Stimulated activated CD8-positive, alpha-beta memory T cell treated with anti-CD3 and anti-CD28 coated beads, Interleukin-7, amount 100 ng/mL, for 1 hour (primary cell): ENCODE data around the gene S100PBP.

Experiments used
- DNase-seq, 2 donors: peaks; one replicate each; pipeline ENCODE4 v3.0.0-alpha.2; 2020; ENCODE audit warnings: low read depth in 2 of 2

The S100PBP gene

DNA sequence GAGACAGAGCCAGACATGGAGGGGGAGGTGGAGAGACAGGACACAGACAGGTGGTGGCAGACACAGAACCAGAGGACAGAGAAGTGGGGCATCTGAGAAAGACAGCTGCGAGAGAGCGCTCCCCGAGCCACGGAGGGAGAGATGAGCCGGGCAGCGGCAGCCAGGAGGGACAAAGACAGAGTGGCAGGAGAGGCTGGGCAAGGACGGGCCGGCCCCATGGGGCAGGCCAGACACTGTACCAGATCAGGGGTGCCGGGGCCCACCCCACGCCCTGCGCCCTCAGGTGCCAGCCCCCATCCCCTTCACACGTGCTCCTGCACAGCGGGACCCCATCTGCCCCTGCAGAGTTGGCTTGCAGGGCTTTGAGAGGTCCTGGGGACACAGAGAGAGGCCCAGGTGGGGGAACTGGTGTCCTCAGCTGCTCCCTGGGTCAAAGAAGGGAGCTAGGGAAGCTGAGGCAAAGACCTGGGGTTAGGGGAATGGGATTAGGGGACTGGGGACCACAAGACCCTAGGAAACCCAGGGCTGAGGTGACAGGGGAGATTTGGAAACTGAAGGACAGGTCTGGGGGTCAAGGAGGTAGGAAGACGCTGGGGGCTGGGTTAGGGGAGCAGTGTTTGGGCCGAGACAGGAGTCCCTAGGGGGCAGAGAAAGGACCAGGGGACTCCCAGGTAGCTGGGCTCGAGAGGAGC lies 52.6 kb downstream of the S100PBP start:
- DNase-seq: no peak

DNA sequence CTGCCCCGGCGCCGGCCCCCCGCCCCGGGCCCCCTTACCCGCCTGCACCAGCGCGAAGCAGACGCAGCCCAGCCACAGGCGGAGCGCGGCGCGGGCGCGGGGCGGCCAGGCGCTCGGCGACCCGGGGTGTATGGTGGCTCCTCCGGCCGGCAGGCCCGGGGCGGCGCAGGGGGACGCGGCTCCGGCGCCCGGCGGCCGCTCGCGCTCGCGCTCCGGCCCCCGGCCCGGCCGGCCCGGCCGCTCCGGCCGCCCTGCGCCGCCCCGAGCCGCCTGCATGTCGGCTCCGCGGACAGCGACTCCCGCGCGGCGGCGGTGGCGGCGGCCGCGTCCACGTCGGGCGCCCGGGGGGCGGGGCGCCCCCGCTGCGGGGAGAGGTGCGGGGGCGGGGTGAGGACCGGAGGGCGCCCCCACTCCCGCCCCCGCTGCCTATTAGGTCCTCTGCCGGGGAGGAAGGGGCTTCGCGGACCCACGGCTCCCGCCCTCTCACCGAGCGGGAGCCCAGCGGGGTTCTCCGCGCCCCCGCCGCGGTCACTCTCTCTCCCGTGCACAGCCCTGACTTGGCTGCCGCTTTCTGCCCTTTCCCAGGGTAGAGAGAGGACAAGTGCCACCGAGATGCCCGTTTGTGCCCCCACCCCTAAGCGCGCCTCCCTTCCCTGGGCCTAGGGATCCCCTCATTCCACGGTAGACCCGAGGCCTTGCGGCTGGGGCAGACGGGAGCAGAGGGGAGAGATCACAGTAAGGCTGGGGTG lies 53.3 kb downstream of the S100PBP start, which contains the start of gene FNDC5:
FNDC5 (minus strand) TSS at position 298 of the 749 bp plus-strand sequence.
- DNase-seq: no peak

DNA sequence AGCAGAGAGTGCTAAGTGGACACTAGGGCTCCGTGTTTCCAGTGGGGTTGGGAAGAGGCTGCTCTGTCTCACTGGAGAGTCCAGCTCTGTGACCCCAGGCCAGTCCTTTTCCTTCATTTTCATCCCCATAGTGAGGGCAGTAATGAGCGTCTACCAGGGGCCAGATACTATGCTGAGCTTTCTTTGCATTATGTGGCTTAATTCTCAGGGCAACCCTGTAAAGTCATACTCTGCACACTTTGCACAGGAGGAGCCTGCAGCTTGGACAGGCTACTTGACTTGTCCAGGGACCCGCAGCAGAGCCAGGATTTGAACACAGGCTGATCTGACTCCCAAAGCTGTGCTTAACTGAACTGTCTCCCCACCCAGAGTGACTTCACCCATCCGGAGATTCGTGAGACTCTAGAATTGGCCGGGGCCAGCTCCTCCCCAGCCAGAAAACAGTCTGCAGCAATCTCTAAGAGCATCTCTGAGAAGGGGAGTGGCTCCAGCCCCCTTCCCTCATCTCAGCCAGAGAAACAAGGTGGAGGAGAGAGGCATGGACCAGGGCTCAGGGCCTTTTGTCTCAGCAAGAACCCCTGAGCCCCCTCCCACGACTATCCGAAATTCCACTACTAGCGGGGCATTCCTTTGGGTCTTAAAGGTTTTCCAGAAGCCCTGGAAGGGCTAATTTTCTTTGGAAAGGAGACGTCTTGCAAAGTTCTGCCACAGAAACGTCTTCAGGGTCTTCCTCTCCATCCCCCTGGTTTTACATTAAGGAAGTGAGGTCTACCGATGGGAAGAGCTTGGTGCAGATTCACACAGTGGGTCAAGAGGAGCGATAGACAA lies 54.1 kb downstream of the S100PBP start:
- DNase-seq: no peak

DNA sequence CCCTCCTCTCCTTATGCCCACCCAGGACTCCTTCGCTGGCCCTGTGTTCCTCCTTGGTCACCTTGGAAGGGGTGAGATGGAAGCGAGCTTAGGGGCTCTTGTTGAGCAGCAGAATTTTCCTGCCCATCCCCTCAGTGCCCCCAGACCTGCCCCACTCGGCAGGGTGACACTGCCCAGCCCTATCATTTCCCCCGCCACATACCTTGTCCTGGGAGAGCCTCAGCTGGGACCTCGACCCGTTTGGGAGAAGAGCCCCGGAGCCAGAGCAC lies 54.7 kb downstream of the S100PBP start:
- DNase-seq: no peak

DNA sequence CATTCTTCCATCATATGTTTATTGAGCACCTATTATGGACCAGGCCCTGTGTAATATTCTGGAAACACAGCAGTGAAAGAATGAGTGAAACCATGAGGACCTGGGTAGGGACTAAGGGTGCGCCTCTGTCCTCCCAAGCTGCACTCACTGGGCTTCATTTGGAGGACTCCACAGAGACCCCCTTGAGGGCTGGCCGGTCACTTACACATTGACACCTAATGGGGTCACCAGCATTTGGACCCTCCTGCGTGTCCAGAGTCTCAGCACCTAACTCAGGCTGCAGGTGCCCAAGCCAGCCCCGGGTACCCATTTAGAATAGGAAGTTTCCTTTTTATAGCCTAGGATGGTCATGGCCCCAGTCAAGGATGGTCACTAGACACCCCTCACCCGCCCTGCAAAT lies 56.0 kb downstream of the S100PBP start:
- DNase-seq: no peak

DNA sequence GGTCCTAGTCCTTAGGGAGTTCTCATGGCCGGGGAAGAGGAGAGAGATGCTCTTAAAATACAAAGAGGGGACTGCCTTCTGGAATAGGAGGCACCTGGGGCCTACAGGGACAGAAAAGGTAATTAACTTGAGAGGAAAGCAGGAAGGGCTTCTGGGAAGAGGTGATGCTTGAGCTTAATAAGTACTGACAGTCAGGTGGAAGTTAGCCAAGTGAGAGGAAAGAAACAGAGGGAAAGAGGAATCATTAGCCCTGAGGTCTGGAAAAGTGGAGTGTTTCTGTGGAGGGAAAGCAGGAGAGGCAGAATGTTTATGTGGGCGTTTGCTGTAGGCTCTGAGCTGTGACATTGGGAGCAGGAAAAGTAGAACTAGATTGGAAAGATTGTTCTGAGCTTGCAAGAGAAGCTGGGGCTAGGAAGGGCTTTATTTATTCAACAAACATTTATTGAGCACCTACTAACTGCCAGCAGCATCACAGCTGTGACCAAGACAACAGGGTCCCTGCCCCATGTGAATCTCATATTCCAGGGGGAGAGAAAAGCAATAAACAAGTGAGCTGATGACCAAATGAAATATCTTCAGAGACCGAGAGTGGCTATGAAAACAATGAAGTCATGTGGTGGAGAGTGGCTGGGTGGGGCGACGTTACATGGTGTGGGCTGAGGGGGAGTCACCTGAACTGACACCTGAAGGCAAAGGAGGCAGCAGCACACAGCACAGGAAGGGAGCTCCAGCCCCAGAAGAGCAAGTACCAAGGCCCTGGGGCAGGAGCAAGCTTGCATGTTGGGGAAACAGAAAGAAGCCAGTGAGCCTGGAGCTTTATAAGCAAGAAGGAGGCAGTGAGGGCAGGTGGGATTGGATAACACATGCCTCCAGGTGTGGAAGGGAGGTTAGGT lies 57.7 kb downstream of the S100PBP start:
- DNase-seq: no peak

DNA sequence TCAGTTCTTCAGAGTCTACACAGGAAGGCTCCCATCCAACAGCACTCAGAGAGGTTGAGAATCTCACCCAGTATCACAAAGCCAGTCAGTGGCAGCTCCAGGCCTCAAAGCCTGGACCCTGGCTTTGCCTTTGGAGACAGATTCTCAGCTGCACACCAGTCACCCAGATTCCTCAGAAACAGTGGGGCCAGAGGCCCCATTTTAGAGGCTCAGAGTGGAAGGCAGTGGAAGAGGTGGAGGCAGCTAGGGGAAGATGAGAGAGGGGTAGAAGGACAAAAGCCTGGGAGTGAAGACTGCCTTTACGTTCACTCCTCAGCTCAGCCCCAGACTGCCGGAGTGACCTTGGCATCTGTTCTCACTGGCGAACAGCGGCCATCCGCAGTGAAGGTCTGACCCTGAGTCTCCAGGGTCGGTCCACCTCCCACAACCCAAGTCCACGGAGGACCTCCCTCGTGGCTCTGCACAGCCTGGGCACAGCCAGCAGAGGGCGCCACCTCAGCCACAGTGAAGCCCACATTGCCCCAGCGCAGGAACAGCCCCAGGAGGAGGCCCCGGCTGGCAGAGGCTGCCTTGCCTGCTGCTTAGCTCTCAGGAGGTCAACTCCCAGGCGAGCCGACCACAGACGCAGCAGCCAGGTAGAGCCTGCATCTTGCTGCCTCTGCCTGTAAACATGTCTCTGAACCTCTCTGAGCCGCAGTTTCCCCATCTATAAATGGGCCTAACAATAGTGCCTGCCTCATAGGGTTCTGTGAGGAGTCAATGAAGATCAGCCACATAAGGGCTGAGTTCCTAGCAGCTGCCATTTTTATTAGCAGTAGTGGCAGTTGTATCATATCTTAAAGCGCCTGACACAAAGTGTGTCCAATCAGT lies 59.1 kb downstream of the S100PBP start:
- peak in 1 of 2 donors; percentile 20 for DNase-seq

DNA sequence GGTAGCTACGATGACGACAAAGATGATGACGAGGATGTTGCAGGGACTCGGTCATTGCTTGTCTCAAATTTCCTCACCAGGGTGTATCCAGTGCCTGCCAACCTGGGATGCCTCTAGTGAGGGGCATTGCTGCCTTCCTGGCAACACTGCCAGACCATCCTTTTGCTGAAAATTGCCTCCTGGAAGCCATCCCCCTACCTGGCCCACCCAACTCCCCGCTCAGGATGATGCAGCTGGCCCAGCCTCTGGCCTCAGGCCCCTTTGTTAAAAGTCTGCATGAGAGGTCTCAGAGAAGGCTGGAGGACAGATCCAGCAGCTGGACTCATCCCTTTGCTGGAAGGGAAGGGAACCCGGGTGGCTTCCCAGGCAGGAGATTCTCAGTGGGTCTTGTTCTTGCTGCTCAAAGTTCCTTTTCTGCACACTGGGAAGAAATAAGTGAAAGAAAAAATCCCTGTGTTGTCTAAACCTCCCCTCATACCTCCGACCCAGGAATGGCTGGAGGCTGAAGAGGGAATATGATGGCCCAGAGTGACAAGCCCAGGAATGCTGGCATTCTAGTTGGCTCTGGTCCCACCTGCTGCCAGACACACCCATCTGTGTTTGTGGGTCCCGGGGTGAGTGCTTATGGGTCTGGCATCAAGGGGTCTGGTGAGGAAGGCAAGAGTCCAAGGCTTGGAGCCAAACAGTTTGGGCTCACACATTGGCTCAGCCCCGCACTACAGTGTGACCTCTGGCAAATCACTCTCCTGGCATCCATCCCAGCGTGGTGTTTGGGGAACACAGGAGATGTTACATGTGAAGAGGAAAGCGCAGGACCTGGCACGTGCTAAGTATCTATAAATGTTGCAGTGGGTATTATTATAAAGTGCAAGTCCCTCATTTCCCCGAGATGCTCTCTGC lies 60.0 kb downstream of the S100PBP start:
- DNase-seq: no peak

DNA sequence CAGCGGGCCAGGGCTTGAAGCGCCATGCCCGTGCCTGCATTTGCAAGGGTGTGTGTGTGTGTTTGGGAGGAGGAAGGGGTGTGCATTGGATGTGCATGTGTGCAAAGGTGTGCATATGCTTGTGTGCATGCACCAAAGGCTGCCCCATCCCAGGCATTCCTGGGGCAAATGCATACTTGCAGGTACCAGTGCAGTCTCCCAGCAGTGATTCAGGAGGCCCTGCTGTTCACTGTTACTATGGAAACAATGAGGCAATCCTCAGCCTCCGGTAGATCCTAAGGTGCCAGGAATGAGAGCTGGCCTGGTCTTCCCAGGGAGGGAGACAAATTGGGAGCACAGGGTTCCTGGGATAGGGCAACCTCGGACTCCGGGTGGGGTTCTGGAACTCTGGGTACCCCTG lies 60.7 kb downstream of the S100PBP start:
- no peak for DNase-seq

DNA sequence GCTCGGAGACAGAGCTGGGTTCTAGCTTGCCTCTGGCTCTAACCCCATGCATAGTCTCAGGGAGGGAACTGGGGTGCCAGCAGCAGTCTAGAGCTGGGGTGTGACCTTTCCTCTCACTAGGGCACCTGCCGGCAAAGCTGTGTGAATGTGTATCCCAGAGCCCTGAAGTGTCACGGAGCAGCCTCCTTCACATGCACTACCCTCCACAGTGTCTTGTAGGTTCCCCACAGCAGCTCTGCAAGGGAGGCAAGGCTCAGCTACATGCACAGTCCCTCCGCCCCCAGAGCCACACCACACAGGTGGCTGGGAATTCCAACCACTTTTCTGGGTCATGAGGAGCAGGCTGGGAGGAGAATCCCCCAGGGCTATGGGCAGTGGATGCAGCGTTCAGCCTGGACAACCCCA lies 61.2 kb downstream of the S100PBP start:
- DNase-seq: no peak

DNA sequence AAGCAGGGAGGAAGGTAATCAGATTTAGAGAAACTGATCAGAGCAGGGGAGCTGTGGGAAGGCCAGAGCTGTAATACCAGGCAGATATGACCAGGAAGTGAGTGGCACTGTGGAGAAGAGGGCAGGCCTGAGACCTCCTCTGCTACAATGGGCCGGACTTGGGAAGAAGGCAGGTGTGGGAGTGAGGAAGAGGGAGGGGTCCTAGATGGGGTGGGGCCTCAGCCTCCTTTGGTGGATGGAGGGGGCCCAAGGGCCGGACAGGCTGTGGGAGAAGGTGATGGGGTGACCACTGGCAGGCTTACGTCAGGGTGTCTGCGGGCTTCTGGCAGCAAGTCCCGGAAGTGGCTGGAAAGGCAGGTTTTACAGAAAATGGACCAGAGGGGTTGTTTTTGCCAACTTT lies 63.8 kb downstream of the S100PBP start:
- no peak for DNase-seq

DNA sequence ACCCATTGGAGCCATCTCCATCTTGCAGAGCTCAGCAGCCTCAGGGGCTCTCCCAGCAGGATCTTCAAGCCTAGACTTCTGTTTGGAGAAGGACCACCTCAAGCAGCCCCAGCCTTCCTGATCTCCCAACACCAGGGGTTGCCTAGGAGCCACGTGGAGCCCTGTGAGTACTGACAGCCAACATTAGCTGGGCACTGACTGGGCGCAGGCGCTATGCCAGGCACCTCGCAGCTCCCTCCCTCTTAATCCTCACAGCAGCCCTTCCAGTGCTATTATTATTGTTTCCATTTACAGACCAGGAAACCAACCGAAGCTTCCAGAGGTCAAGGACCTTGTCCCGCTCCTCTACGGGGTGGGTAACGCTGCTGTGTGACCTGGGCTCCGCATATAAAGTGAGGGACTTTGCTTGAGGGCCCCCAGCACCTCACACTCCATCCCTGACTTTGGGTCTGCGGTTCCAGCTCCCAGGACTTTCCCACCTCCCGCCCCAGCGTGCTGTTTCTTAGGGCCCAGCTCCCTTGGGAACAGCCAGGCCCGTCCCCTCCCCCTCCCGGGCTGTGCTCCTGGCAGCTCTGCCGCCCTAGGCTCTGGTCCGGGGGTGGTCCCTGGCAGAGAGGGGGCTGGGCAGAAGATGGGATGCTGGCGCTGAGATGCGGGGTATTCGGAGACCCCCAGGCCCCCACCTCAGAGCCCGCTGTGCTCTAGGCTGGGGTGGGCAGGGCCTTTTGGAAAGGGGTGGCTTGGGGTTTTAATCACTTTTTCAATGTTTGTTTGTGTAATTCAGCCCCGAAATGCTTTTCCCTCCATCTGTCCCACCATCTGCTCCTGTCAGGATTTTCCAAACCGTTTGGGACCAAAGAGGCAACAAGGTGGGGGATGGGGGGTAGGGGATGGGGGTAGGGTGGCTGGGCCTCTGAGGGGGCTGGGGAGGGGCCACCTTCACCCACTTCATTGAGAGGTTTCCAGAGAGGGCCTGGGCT lies 64.7 kb downstream of the S100PBP start:
- DNase-seq: no peak

DNA sequence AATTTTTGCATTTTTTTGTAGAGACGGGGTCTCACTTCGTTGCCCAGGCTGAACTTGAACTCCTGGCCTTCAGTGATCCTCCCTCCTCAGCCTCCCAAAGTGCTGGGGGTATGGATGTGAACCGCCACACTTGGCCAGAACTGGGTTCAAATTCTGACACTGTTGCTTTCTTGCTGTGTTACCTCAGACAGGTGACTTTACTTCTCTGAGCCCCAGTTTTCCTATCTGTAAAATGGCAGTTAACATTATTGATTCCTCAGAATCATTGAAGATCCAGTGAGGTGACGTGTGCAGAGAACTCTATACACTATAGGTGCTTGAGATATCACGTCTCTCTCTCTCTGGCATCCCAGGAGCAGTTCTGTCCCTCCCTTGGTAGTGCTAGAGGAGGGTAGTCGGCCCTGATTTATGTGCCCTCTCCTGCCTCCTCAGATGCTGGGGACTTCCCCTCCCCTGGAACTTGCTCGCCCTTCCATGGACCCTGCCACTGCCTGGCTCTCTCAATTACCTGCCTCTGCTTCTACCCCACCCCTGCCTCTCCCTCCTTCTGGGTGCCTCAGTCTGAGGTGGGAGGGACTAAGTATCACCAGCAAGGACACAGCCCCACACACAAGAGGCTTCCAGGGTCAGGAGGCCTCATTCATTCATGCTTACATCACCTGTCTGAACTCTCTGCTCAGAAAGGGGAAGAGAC lies 66.0 kb downstream of the S100PBP start:
- DNase-seq: no peak

DNA sequence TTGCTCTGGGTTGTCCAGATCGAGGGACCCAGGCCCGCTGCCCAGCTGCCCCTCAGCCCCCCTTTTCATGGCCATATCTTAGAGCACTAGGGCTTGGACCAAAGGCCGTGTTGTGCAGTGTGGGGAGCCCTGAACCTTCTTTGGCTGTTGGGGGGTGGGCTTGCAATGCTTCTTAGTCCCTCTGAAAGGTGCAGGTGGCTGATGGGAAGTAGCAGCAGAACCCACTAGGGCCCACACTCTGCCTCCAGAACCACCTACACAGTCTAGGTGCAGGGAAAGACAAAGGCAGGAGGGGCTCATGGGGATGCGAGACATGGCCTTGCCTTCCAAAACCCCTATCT lies 66.5 kb downstream of the S100PBP start:
- DNase-seq: no peak

DNA sequence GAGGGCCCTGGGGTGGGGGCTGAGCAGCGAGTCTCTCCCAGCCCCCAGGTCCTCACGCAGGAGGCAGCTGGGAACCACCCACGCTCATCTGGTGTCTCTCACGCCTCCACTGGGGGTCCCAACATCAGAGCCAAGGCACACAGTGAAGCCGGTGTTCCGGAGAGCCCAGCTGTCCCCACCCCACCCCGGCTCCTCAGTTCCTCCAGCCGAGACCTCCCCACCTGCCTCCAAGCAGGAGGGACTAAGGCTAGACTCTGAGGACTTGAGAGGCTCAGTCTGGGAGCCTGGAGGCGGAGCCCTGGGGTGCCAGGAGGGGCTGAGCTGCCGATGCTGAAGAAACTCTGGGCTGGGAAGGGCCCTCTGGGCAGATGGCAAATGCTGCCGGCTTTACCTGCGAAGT lies 67.3 kb downstream of the S100PBP start:
- no peak for DNase-seq

DNA sequence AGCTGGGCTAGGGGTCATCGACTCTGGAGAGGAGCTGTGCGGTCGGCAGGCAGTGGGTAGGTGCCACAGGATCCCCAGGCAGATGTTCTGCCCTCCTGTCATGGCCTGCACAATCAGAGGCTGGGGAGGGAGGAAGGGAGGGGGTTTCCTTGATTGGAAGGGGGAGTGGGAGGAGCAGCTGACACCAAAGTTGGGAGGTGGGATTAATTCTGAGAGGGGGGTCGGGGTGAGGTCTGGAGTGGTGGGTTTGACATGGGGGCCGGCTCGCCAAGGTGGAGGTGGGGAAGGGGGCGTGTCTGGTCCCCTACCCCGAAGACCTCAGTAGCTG lies 68.2 kb downstream of the S100PBP start:
- no peak for DNase-seq

DNA sequence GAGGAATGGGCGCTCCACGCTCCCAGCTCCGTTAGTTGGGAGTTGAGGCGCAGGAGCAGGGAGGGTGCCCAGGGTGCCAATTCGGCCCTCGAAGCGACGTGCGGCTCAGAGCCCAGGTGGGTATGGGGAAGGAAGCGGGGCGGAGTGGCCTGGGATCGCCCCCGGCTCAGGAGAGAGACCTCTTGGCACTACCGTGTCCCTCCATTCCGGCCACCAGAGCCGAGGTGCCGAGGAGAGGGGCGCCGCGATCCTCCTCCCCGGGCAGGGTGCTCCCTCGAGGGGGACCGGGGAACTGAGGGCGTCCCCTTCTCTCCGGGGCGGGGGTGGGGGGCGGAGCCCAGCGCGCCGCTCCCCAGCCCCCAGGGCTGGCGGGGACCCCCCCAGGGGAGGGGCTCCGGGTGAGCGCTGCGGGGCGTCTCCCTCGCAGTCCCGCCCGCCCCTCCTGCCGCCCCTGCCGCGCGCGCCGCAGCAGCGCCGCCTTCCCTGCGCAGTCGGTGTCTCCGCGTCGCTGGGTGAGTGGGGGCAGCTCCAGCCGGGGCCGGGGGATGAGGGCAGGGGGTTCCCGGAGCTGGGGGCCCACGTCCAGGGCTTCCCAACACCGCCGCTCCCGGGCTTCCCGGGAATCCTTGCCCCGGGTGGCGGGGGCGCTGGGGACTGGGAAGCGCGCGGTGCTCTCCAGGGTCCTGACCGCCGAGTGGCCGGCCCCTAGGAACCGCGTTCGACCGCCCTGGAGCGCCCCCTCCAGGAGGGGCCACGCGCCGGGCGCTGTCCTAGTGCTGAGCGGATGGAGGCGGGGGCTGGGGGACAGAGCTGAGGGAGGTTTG lies 68.8 kb downstream of the S100PBP start, which contains the start of gene HPCA:
HPCA (plus strand) TSS at position 488 of the 824 bp plus-strand sequence. CDS start 2,408 bp downstream, outside the sequence.
- no peak for DNase-seq
